Measurements from ENCODE around the gene STK10.
"Not testable (repeated sequence)": the region's sequence is repeated elsewhere in the genome, so short reads cannot be mapped to it uniquely, and the experiment has no call there.

STK10 gene

DNA sequence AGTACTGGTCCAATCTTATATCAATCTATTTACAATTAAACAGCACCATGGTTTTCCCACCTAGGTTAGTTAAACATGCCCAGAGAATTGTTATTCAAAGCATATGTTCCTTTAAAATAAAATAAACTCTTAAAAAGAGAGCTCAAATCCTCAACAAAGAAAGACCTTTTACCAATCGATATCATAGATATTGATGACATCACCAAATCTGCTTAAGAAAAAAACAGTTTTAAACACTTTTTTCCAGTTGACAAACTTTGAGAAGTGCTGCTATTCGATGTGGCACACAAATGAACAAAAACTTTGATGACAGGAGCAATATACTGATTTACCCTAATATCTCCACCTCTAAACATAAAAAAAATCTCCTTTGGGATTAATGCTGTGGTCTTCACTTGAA lies 21.7 kb upstream of the STK10 start (continued):
- TF ChIP-seq, protein P1, sequence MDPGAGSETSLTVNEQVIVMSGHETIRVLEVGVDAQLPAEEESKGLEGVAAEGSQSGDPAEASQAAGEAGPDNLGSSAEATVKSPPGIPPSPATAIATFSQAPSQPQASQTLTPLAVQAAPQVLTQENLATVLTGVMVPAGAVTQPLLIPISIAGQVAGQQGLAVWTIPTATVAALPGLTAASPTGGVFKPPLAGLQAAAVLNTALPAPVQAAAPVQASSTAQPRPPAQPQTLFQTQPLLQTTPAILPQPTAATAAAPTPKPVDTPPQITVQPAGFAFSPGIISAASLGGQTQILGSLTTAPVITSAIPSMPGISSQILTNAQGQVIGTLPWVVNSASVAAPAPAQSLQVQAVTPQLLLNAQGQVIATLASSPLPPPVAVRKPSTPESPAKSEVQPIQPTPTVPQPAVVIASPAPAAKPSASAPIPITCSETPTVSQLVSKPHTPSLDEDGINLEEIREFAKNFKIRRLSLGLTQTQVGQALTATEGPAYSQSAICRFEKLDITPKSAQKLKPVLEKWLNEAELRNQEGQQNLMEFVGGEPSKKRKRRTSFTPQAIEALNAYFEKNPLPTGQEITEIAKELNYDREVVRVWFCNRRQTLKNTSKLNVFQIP (CRISPR knock-in tag; IDR thresholded peaks at IDR 0.05; ENCODE audit: borderline replicate concordance, low read depth), result no peak
- no peak for TF ChIP-seq ZFP3 (CRISPR knock-in tag; IDR thresholded peaks at IDR 0.05)
- no peak for TF ChIP-seq RARB (CRISPR knock-in tag; IDR thresholded peaks at IDR 0.05)
- TF ChIP-seq BACH2 (CRISPR knock-in tag; IDR thresholded peaks at IDR 0.05; ENCODE audit: borderline replicate concordance), result no peak
- TF ChIP-seq TCF4 (CRISPR knock-in tag; IDR thresholded peaks at IDR 0.05; ENCODE audit: borderline replicate concordance), result no peak
- no peak for TF ChIP-seq ZNF8 (CRISPR knock-in tag; IDR thresholded peaks at IDR 0.05)
- TF ChIP-seq ESRRG (CRISPR knock-in tag; IDR thresholded peaks at IDR 0.05), result no peak
- TF ChIP-seq ISL1 (CRISPR knock-in tag; IDR thresholded peaks at IDR 0.05), result no peak

DNA sequence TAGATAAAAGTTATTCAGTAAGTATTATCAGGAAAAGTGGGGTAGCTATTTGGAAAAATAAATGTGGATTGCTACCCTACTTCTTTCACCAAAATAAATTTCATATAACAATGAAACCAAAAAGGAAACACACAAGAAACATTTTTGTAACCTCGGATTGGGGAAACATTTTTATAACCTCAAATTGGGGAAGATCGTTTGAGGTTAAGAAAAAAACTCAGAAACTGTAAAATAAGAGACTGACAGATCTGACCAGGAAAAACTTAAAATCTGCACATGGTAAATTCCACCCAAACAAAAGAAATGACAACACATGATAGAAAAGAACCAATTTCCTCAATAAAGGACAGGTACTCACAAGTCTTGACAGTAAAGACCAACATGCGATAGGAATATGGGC lies 19.5 kb upstream of the STK10 start:
- no peak for TF ChIP-seq CSDC2 (CRISPR knock-in tag; IDR thresholded peaks at IDR 0.05)
- no peak for TF ChIP-seq RARB (CRISPR knock-in tag; IDR thresholded peaks at IDR 0.05)
- no peak for TF ChIP-seq ISL1 (CRISPR knock-in tag; IDR thresholded peaks at IDR 0.05)
- no peak for TF ChIP-seq OSR1 (CRISPR knock-in tag; IDR thresholded peaks at IDR 0.05)
- no peak for TF ChIP-seq ARNTL (CRISPR knock-in tag; IDR thresholded peaks at IDR 0.05; ENCODE audit: borderline replicate concordance, low read depth)
- TF ChIP-seq CSRNP3 (CRISPR knock-in tag; IDR thresholded peaks at IDR 0.05), result no peak
- TF ChIP-seq ZC3H10 (CRISPR knock-in tag; IDR thresholded peaks at IDR 0.05), result no peak
- no peak for TF ChIP-seq TSHZ2 (CRISPR knock-in tag; IDR thresholded peaks at IDR 0.05)
- TF ChIP-seq ZFP30 (CRISPR knock-in tag; IDR thresholded peaks at IDR 0.05), result no peak
- no peak for TF ChIP-seq TOX (CRISPR knock-in tag; IDR thresholded peaks at IDR 0.05; ENCODE audit: borderline replicate concordance)
- no peak for TF ChIP-seq ZNF8 (CRISPR knock-in tag; IDR thresholded peaks at IDR 0.05)
- no peak for TF ChIP-seq SNAI2 (CRISPR knock-in tag; IDR thresholded peaks at IDR 0.05)
- TF ChIP-seq ZNF70 (CRISPR knock-in tag; IDR thresholded peaks at IDR 0.05), result no peak
- TF ChIP-seq, protein P1 (CRISPR knock-in tag; IDR thresholded peaks at IDR 0.05; ENCODE audit: borderline replicate concordance, low read depth), result no peak
- TF ChIP-seq GLIS3 (CRISPR knock-in tag; IDR thresholded peaks at IDR 0.05), result no peak
- TF ChIP-seq, protein P2, sequence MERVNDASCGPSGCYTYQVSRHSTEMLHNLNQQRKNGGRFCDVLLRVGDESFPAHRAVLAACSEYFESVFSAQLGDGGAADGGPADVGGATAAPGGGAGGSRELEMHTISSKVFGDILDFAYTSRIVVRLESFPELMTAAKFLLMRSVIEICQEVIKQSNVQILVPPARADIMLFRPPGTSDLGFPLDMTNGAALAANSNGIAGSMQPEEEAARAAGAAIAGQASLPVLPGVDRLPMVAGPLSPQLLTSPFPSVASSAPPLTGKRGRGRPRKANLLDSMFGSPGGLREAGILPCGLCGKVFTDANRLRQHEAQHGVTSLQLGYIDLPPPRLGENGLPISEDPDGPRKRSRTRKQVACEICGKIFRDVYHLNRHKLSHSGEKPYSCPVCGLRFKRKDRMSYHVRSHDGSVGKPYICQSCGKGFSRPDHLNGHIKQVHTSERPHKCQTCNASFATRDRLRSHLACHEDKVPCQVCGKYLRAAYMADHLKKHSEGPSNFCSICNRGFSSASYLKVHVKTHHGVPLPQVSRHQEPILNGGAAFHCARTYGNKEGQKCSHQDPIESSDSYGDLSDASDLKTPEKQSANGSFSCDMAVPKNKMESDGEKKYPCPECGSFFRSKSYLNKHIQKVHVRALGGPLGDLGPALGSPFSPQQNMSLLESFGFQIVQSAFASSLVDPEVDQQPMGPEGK (CRISPR knock-in tag; IDR thresholded peaks at IDR 0.05; ENCODE audit: borderline replicate concordance), result no peak
- TF ChIP-seq ESRRG (CRISPR knock-in tag; IDR thresholded peaks at IDR 0.05), result no peak
- ATAC-seq, result no peak

DNA sequence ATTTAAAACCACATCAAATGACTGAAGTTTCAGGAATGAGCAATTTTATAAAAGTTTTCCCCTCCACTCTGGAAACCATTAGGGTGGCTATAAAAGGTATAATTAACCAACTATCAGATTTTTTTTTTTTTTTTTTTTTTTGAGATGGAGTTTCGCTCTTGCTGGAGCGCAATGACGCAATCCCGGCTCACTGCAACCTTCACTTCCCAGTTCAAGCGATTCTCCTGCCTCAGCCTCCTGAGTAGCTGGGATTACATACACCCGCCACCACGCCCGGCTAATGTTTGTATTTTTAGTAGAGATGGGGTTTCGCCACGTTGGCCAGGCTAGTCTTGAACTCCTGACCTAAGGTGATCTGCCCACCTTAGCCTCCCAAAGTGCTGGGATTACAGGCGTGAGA lies 18.0 kb upstream of the STK10 start:
- ATAC-seq, result not testable (repeated sequence)

DNA sequence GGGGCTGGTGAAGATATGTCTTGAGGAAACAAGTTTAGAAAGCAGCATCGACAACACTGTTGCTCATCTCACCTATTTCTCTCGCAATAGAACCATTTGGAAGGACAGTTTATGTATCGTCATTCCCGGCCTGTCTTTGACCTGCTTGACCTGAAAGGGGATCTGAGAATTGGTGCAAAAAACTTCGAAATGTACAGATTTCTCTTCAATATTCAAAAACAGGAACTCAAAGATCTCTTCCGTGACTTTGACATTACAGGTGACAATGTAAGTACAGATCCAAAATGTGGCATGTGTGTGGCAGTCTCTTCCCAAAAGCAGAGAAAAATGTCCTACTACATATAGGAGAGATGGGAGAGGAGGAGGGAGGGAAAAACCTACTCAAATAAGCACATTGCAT lies 12.5 kb upstream of the STK10 start:
- no peak for ATAC-seq

More for the DNA sequence above, 12.5 kb upstream of the STK10 start:
- TF ChIP-seq, protein P3, sequence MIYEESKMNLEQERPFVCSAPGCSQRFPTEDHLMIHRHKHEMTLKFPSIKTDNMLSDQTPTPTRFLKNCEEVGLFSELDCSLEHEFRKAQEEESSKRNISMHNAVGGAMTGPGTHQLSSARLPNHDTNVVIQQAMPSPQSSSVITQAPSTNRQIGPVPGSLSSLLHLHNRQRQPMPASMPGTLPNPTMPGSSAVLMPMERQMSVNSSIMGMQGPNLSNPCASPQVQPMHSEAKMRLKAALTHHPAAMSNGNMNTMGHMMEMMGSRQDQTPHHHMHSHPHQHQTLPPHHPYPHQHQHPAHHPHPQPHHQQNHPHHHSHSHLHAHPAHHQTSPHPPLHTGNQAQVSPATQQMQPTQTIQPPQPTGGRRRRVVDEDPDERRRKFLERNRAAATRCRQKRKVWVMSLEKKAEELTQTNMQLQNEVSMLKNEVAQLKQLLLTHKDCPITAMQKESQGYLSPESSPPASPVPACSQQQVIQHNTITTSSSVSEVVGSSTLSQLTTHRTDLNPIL (CRISPR knock-in tag; IDR thresholded peaks at IDR 0.05; ENCODE audit: low read depth), result no peak
- no peak for TF ChIP-seq ESRRG (CRISPR knock-in tag; IDR thresholded peaks at IDR 0.05)
- no peak for TF ChIP-seq TOX (CRISPR knock-in tag; IDR thresholded peaks at IDR 0.05; ENCODE audit: borderline replicate concordance)
- TF ChIP-seq TSHZ2 (CRISPR knock-in tag; IDR thresholded peaks at IDR 0.05), result no peak
